Activated naive CD8-positive, alpha-beta T cell treated with anti-CD3 and anti-CD28 coated beads for 36 hours (primary cell): ENCODE data around the gene CROCC. TPM values are rescaled to one million over a fixed set of nuclear protein-coding genes. Genes with fewer than 3 reads are reported as not detected.
"Not testable (repeated sequence)": the region's sequence is repeated elsewhere in the genome, so short reads cannot be mapped to it uniquely, and the experiment has no call there.

Experiments
- DNase-seq: peaks from one replicate; pipeline ENCODE4 v3.0.0; 2021
- H3K27ac Mint-ChIP-seq: one replicate; pipeline ENCODE4 v1.8.0; 2022; ENCODE audit warnings: mild to moderate bottlenecking, moderate library complexity, mixed read lengths
- H3K27me3 Mint-ChIP-seq: one replicate; pipeline ENCODE4 v1.8.0; 2022; ENCODE audit warnings: mild to moderate bottlenecking, mixed read lengths
- H3K36me3 Mint-ChIP-seq: one replicate; pipeline ENCODE4 v1.8.0; 2021; ENCODE audit warnings: mild to moderate bottlenecking, mixed read lengths
- H3K4me1 Mint-ChIP-seq: one replicate; pipeline ENCODE4 v1.8.0; 2021; ENCODE audit warnings: mixed read lengths
- H3K4me3 Mint-ChIP-seq: one replicate; pipeline ENCODE4 v1.8.0; 2022; ENCODE audit warnings: mild to moderate bottlenecking, moderate library complexity, mixed read lengths
- H3K9me3 Mint-ChIP-seq: one replicate; pipeline ENCODE4 v1.8.0; 2022; ENCODE audit warnings: mixed read lengths
- total RNA-seq, 2 experiments: library from RNA; stranded (reverse); gene quantifications; one replicate each; pipeline ENCODE4 v1.2.3, GENCODE V29; 2021

The CROCC gene
- total RNA-seq, 2 experiments from 2014 or later: 24.7 to 26.3 TPM

GRCh38 chr1:16938351-16939321 is 16.9 kb downstream of the CROCC start:
- DNase-seq: no peak
- Mint-ChIP-seq H3K36me3 (peaks cover 8% of the 10 kb centered on the region), H3K27ac (no peak overlapping the region), H3K9me3 (no peaks in the 10 kb centered on the region), H3K4me1 (no peaks in the 10 kb centered on the region), H3K4me3 (no peak overlapping the region), H3K27me3 (no peaks in the 10 kb centered on the region)

DNA sequence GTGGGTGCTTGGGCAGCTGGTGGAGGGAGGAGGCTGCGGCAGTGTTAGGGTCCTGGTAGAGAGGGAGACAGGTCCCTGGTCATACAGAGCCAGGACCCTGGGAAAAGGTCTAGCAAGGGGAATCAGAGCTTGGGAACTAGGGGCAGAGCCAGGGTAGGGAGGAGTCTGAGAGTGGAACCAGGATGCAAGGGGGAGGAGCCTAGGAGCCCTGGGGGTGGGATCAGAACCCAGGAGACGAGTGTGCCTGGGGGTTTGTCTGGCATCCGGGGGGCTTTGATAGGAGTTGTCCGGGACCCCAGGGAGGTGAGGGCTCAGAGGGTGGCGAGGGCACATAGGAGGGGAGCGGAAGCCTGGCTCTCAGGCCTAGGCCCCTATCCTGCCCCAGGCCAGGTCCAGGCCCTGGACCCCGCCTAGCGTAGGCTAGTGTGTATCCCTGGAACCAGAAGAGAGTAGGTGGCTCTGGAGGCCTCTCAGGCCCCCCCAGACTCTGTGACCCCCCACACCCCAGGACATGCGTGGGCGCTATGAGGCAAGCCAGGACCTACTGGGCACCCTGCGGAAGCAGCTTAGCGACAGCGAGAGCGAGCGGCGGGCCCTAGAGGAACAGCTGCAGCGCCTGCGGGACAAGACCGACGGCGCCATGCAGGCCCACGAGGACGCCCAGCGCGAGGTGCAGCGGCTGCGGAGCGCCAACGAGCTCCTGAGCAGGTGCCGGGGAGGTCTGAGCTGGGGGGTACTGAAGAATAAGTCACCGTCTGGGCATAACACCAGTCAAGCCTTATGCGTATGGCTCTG is 17.9 kb downstream of the CROCC start:
- H3K9me3 Mint-ChIP-seq, H3K4me1 Mint-ChIP-seq, H3K36me3 Mint-ChIP-seq, H3K4me3 Mint-ChIP-seq, H3K27ac Mint-ChIP-seq, H3K27me3 Mint-ChIP-seq, DNase-seq: not testable (repeated sequence)

DNA sequence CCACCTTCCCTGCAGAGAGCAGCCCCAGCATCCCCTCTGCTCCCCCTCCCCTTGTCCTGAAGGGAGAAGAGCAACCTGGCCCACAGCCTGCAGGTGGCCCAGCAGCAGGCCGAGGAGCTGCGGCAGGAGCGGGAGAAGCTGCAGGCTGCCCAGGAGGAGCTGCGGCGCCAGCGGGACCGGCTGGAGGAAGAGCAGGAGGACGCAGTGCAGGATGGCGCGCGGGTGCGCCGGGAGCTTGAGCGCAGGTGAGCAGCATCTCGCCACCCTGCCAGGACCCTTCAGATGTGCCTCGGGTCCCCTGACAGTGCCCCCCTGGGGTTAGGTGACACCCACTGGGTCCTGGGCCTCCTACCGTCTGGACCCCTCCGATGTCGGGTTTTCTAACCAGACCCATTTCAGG is 22.3 kb downstream of the CROCC start:
- H3K9me3 Mint-ChIP-seq: no peaks in the 10 kb centered on the region
- no peak overlapping the region for H3K4me3 Mint-ChIP-seq
- DNase-seq: no peak
- H3K27me3 Mint-ChIP-seq: no peaks in the 10 kb centered on the region
- H3K36me3 Mint-ChIP-seq: peaks cover 8% of the 10 kb centered on the region
- H3K4me1 Mint-ChIP-seq: no peaks in the 10 kb centered on the region
- no peak overlapping the region for H3K27ac Mint-ChIP-seq

DNA sequence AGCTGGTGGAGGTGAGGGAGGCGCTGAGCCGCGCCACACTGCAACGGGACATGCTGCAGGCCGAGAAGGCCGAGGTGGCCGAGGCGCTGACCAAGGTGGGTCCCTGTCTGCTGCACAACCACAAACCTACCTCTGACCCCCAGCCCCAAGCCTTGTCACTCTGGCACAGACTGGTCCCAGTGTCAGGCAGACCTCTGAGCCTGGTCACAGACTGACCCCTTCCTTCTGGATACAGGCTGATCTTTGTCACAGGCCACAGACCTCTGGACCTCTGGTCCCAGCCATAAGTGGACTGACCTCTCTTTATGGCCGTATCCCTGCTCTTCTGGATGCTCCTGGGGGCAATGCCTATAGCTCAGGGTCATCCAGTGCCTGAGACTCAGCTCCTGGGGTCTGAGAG is 23.8 kb downstream of the CROCC start:
- H3K36me3 Mint-ChIP-seq, H3K4me3 Mint-ChIP-seq, H3K4me1 Mint-ChIP-seq, H3K9me3 Mint-ChIP-seq, DNase-seq, H3K27me3 Mint-ChIP-seq, H3K27ac Mint-ChIP-seq: not testable (repeated sequence)

- not testable (repeated sequence) for H3K27ac Mint-ChIP-seq
Observed at GRCh38 chr1:16946185-16946584, 24.5 kb downstream of the CROCC start.

GRCh38 chr1:16946646-16947045 is 24.9 kb downstream of the CROCC start:
- no peak overlapping the region for H3K27ac Mint-ChIP-seq
- no peak overlapping the region for H3K4me3 Mint-ChIP-seq
- DNase-seq: no peak
- H3K36me3 Mint-ChIP-seq: peaks cover 3% of the 10 kb centered on the region
- no peaks in the 10 kb centered on the region for H3K27me3 Mint-ChIP-seq
- H3K4me1 Mint-ChIP-seq: no peaks in the 10 kb centered on the region
- no peaks in the 10 kb centered on the region for H3K9me3 Mint-ChIP-seq

More at GRCh38 chr1:16946185-16946584, 24.5 kb downstream of the CROCC start:
- not testable (repeated sequence) for H3K4me1 Mint-ChIP-seq, DNase-seq, H3K4me3 Mint-ChIP-seq, H3K36me3 Mint-ChIP-seq, H3K9me3 Mint-ChIP-seq, H3K27me3 Mint-ChIP-seq

DNA sequence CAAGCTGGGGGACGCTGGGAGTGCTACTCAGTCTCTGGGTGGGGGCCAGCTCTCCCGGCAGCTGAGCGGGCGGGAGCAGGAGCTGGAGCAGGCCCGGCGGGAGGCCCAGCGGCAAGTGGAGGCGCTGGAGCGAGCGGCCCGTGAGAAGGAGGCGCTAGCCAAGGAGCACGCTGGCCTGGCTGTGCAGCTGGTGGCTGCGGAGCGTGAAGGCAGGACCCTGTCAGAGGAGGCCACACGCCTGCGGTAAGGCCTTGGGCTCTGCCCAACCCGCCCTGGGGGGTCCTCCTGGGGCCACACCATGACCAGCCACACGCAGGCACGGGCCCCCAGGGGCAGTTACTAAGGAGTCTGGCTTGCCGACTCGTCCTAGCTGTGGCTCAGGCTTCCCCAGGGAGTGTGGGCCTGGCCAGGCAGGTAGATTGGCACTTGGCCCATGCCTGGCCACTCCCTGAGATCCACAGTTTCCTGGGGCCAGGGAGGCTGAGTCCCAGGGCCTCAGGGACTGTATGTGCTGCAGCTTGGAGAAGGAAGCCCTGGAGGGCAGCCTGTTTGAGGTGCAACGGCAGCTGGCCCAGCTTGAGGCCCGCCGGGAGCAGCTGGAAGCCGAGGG is 26.7 kb downstream of the CROCC start:
- H3K4me3 Mint-ChIP-seq, DNase-seq, H3K27ac Mint-ChIP-seq, H3K9me3 Mint-ChIP-seq, H3K27me3 Mint-ChIP-seq, H3K4me1 Mint-ChIP-seq, H3K36me3 Mint-ChIP-seq: not testable (repeated sequence)

DNA sequence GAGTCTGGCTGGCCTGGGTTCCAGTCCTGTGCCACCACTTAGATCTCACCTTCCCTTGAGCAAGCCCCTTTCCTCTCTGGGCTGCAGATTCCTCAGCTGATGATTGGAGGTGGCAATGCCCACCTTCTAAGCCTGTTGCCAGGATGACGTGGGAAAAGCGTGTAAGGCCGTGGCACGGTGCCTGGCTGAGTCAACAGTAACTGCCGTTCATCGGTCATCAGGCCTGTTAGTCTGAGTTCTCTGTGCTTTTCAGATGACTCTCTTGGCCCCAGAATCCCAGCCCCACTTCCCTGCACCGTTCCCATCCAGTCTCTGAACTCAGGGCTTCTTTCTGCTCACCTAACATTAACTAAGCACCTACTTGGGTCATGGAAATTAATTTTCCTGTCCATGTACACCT is 27.3 kb downstream of the CROCC start:
- not testable (repeated sequence) for H3K4me1 Mint-ChIP-seq, H3K4me3 Mint-ChIP-seq, H3K9me3 Mint-ChIP-seq, H3K27me3 Mint-ChIP-seq, H3K36me3 Mint-ChIP-seq, H3K27ac Mint-ChIP-seq, DNase-seq

DNA sequence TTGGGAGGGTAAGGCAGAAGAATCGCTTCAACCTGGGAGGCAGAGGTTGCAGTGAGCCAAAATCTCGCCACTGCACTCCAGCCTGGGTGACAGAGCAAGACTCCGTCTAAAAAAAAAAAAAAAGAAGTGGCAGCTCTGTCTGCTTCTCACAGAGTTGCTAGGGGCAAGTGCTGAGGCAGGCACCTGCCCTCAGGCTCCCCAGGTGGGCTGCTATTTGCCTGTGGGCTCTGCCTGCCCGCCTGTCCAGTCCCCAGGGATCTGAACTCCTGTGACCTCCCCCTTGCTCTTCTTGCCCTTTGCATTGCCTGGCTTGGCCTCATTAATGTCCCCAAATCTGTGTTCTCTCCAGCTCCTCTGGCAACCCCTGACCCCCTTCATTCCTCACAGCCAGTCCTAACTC is 30.6 kb downstream of the CROCC start:
- H3K4me3 Mint-ChIP-seq, H3K9me3 Mint-ChIP-seq, H3K36me3 Mint-ChIP-seq, H3K4me1 Mint-ChIP-seq, H3K27me3 Mint-ChIP-seq, H3K27ac Mint-ChIP-seq, DNase-seq: not testable (repeated sequence)

- Mint-ChIP-seq H3K36me3 (no peaks in the 10 kb centered on the region), H3K4me3 (no peak overlapping the region), H3K4me1 (no peaks in the 10 kb centered on the region), H3K27me3 (no peaks in the 10 kb centered on the region), H3K27ac (no peak overlapping the region), H3K9me3 (no peaks in the 10 kb centered on the region)
- no peak for DNase-seq
Observed at GRCh38 chr1:16954579-16954978, 32.8 kb downstream of the CROCC start.

- Mint-ChIP-seq H3K27me3 (no peaks in the 10 kb centered on the region), H3K27ac (no peak overlapping the region), H3K9me3 (no peaks in the 10 kb centered on the region), H3K4me1 (peaks cover 1% of the 10 kb centered on the region), H3K4me3 (no peak overlapping the region), H3K36me3 (no peaks in the 10 kb centered on the region)
- DNase-seq: no peak
Observed at GRCh38 chr1:16955186-16955585, 33.5 kb downstream of the CROCC start.

- no peaks in the 10 kb centered on the region for H3K27me3 Mint-ChIP-seq
- no peak overlapping the region for H3K4me3 Mint-ChIP-seq
- DNase-seq: no peak
- H3K27ac Mint-ChIP-seq: no peak overlapping the region
- H3K4me1 Mint-ChIP-seq: peaks cover 12% of the 10 kb centered on the region
- H3K9me3 Mint-ChIP-seq: no peaks in the 10 kb centered on the region
- no peaks in the 10 kb centered on the region for H3K36me3 Mint-ChIP-seq
Observed at GRCh38 chr1:16956775-16957174, 35.0 kb downstream of the CROCC start.

DNA sequence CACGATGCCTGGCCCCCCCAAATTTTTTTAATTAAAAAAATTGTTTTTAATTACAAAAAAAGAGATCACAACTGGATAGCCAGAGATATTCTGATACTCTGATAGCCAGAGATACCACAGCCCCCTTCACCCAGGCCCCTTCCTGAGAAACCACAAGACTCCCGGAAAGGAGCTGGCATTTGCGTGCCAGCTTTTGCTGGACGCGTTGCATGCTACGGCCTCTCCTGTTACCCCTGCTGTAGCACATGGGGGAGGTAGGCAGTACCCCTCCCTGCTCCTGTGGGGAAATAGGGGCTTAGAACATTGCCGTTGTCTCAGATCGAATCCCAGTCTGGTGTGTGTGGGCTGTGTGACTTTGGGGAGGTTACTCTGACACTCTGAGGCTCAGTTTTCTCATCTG is 36.0 kb downstream of the CROCC start:
- Mint-ChIP-seq H3K27me3 (no peaks in the 10 kb centered on the region), H3K4me3 (no peak overlapping the region), H3K4me1 (peaks cover 12% of the 10 kb centered on the region), H3K27ac (no peak overlapping the region), H3K36me3 (no peaks in the 10 kb centered on the region), H3K9me3 (no peaks in the 10 kb centered on the region)
- DNase-seq: no peak

GRCh38 chr1:16958475-16958874 is 36.7 kb downstream of the CROCC start:
- Mint-ChIP-seq H3K4me1 (peaks cover 12% of the 10 kb centered on the region), H3K4me3 (no peak overlapping the region), H3K27ac (no peak overlapping the region), H3K9me3 (no peaks in the 10 kb centered on the region), H3K36me3 (no peaks in the 10 kb centered on the region), H3K27me3 (no peaks in the 10 kb centered on the region)
- no peak for DNase-seq

DNA sequence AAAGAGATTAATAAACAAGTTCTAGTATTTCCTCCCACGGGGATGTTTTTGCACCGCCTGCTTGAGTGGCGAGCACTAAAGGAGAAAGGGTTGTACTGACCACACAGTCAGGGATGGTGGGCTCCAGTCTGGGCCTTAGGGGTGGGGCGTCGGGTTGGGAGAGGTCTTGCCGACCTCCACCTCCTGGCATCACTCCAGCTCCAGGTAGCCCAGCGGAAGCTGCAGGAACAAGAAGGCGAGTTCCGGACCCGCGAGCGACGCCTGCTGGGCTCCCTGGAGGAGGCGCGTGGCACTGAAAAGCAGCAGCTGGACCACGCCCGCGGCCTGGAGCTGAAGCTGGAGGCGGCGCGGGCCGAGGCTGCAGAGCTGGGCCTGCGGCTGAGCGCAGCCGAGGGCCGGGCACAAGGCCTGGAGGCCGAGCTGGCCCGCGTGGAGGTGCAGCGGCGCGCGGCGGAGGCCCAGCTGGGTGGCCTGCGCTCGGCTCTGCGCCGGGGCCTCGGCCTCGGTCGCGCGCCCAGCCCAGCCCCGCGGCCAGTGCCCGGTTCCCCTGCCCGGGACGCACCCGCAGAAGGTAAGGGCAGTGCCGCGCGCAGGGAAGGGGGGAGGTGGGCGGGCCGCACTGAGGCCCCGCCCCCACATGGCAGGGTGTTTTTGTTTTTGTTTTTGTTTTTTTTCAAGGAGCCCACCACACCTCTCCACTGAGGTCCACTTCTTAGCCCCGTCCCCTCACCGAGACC is 39.0 kb downstream of the CROCC start:
- Mint-ChIP-seq H3K27me3 (no peaks in the 10 kb centered on the region), H3K36me3 (no peaks in the 10 kb centered on the region), H3K27ac (no peak overlapping the region), H3K9me3 (no peaks in the 10 kb centered on the region), H3K4me3 (peak overlapping the region; percentile 65), H3K4me1 (peaks cover 12% of the 10 kb centered on the region)
- DNase-seq: peak; percentile 82
